Right ventricle myocardium inferior (tissue), 1 donor: ENCODE measurements around the gene ZBTB7C. TPM values are rescaled to one million over a fixed set of nuclear protein-coding genes. Genes with fewer than 3 reads are reported as not detected.

Experiments
- ATAC-seq: fragments of 200-7000 bp; cut with Tn5 transposase; one replicate; pipeline ENCODE4 v1.9.1; 2020; ENCODE audit warnings: mild to moderate bottlenecking, moderate library complexity
- DNase-seq: peaks from one replicate; pipeline ENCODE4 v3.0.0; 2021; ENCODE audit errors: missing footprints
- intact Hi-C: fragments of 100-400 bp; cut with DNase I; formaldehyde crosslinking; loops from one replicate; pipeline ENCODE4 v1.11.0; 2022
- total RNA-seq: library from RNA; stranded (reverse); fragmentation: NEBNext Ultra II Directional; extraction: Animal tissue kit (Norgen Biotek cat#: 25700); gene quantifications from one replicate; pipeline ENCODE4 v1.2.1, GENCODE V29; 2021
- donor health status: DM: no; HTN: yes; CAD: no; lungs with severe emphysema.

Gene ZBTB7C
- total RNA-seq, 1 donor from 2014 or later: 3.2 TPM

GRCh38 chr18:48193521-48194492 is 215.4 kb downstream of the ZBTB7C start:
- peak; percentile 75 for DNase-seq
- peak; percentile 81 for ATAC-seq
- intact Hi-C loops: no loop called here

- intact Hi-C loops: no loop called here
- no peak for ATAC-seq
These were observed 216.6 kb downstream of the ZBTB7C start for GRCh38 chr18:48192542-48192941.

GRCh38 chr18:48191494-48191893 is 217.7 kb downstream of the ZBTB7C start:
- DNase-seq (no peak), ATAC-seq (no peak)
- intact Hi-C loops: no loop called here

More at GRCh38 chr18:48192542-48192941, 216.6 kb downstream of the ZBTB7C start:
- DNase-seq: peak; percentile 17

GRCh38 chr18:48190994-48191393 is 218.2 kb downstream of the ZBTB7C start:
- intact Hi-C loops: no loop called here
- ATAC-seq (no peak), DNase-seq (peak; percentile 25)

- DNase-seq (no peak), ATAC-seq (no peak)
- intact Hi-C loops: no loop called here
These were observed 220.6 kb downstream of the ZBTB7C start for GRCh38 chr18:48188609-48189008.

- no peak for ATAC-seq
- DNase-seq: peak; percentile 53
- intact Hi-C loops: no loop called here
These were observed 222.3 kb downstream of the ZBTB7C start for GRCh38 chr18:48186861-48187260.

GRCh38 chr18:48186131-48186766 is 222.9 kb downstream of the ZBTB7C start:
- intact Hi-C loops: no loop called here
- peak; percentile 27 for ATAC-seq
- peak; percentile 47 for DNase-seq

GRCh38 chr18:48184118-48184517 is 225.1 kb downstream of the ZBTB7C start:
- intact Hi-C loops: no loop called here
- DNase-seq (peak; percentile 18), ATAC-seq (no peak)

GRCh38 chr18:48183613-48184012 is 225.6 kb downstream of the ZBTB7C start:
- peak; percentile 25 for DNase-seq
- intact Hi-C loops: no loop called here
- ATAC-seq: no peak

GRCh38 chr18:48182779-48183178 is 226.4 kb downstream of the ZBTB7C start:
- ATAC-seq: no peak
- DNase-seq: no peak
- intact Hi-C loops: no loop called here

GRCh38 chr18:48181857-48182256 is 227.3 kb downstream of the ZBTB7C start:
- no peak for ATAC-seq
- DNase-seq: no peak
- intact Hi-C loops: no loop called here

GRCh38 chr18:48181087-48181823 is 227.9 kb downstream of the ZBTB7C start:
- ATAC-seq (no peak), DNase-seq (no peak)
- intact Hi-C loops: no loop called here

- intact Hi-C loops: no loop called here
- no peak for DNase-seq
- ATAC-seq: no peak
These were observed 229.5 kb downstream of the ZBTB7C start for GRCh38 chr18:48179666-48180065.

- no peak for DNase-seq
- intact Hi-C loops: no loop called here
- no peak for ATAC-seq
These were observed 230.2 kb downstream of the ZBTB7C start for GRCh38 chr18:48179001-48179400.

GRCh38 chr18:48176909-48177308 is 232.3 kb downstream of the ZBTB7C start:
- intact Hi-C loops: no loop called here
- DNase-seq: no peak
- no peak for ATAC-seq

GRCh38 chr18:48173557-48173956 is 235.6 kb downstream of the ZBTB7C start:
- intact Hi-C loops: no loop called here
- DNase-seq (no peak), ATAC-seq (no peak)

GRCh38 chr18:48172226-48173006 is 236.8 kb downstream of the ZBTB7C start:
- ATAC-seq (no peak), DNase-seq (no peak)
- intact Hi-C loops: no loop called here

- ATAC-seq (no peak), DNase-seq (no peak)
- intact Hi-C loops: no loop called here
These were observed 237.5 kb downstream of the ZBTB7C start for GRCh38 chr18:48171490-48172188.
